HCEC 1CT (cell line): ENCODE data around the gene FAM53A.

Experiments
- DNase-seq: peaks from one replicate; pipeline ENCODE4 v3.0.0-alpha.2; 2017

The FAM53A gene

DNA sequence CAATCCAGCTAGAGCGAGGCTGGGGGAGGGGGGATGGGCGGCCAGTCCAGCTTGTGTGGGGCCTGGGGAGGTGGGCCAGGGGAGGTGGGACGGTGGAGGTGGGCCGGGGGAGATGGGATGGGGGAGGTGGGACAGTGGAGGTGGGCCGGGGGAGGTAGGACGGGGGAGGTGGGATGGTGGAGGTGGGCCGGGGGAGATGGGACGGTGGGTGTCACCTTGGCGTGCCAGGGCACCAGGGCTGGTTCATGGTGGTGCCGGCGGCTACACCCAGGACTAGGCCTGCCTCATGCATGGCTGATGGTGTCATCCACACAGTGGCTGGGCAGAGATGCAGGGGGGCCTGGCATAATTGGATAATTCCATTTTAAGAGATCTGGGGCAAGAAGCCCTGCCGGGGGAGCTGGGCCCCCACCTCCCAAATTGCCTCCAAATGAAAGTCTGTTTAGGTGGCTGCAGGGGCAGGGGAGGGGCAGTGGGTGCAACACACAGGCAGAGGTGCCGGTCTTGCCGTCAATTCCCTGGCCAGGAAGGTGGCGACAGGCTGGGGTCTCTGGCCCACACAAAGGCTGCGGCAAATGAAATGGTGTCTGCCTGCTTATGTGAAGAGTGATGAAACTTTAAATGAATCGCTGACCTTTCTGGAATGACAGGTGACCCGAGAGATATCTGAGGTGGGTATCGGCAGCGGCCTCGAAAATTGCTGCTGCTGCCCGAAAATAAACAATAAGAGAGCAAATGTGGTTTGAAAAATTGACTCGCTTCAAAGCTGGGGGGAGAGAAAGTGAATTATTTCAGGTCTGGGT, 82.1 kb downstream of the FAM53A start:
- DNase-seq = no peak

DNA sequence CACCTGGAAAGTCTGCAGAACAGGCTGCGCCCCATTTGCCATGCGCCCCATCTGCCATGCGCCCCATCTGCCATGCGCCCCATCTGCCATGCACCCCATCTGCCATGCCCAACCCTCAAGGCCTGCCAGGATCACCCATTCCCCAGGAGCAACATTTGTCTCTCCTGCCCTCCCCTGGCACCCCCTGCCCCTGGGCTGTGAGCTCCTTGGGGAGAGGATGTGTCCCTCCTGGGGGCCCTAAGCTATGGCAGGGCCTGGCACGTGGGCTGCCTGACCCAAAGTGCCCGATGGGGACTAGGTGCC, 82.6 kb downstream of the FAM53A start:
- DNase-seq = no peak

DNA sequence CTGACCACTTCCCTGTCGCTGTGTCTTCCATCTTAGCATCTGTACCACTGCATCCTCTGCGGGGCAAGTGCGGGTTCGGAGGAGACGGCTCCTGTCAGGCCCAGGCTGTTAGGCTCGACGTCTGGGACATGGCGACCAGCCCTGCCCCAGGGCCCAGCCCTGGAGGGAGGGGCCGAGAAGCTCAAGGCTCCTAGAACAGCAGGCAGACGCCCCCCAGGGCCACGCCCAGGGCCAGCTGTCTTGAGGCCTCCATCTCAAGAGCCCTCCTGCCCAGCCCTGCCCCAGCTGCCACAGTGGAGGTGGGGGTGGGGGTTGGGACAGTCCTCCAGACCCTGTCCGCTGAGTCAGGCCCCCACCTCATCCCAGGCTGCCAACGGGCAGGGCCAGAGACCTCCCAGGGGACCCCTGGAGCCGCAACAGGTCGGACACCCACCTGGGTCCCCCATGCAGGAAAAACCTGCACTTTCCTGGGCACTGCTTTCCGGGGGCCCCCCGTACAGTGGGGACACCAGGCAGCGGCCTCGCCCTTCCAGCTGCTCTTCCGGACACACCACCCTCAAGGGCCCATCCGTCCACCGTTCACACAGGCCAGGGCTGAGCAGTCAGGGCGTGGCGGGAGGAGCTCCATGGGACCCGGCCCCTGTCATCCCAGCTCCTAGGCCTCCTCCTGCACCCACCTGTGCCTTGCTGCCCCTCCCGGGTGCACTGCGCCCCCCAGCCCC, 83.1 kb downstream of the FAM53A start:
- no peak for DNase-seq

DNA sequence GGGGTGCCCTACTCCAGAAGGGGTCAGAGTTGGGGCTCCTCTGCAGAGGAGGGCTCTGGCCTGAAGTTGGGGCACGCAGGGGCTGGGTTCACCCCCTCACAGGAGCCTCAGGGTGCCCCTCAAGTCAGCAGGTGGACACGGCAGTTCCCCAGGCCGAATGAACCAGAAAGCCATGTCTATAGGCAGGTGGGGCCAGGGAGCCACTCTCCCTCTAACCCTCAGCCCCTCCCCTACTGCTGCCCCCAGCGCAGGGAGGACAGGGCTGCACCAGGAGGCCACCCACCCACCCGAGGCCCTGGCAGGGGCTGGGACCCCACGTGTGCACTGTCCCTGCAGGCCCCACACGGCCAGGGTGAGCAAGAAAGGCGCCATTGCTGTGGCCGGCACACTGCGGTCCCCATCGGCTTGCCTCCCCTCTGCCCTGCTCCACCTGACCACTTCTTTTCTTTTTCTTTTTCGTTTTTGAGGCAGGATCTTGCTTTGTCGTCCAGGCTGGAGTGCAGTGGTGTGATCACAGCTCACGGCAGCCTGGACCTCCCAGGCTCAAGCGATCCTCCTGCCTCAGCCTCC, 83.8 kb downstream of the FAM53A start:
- no peak for DNase-seq

DNA sequence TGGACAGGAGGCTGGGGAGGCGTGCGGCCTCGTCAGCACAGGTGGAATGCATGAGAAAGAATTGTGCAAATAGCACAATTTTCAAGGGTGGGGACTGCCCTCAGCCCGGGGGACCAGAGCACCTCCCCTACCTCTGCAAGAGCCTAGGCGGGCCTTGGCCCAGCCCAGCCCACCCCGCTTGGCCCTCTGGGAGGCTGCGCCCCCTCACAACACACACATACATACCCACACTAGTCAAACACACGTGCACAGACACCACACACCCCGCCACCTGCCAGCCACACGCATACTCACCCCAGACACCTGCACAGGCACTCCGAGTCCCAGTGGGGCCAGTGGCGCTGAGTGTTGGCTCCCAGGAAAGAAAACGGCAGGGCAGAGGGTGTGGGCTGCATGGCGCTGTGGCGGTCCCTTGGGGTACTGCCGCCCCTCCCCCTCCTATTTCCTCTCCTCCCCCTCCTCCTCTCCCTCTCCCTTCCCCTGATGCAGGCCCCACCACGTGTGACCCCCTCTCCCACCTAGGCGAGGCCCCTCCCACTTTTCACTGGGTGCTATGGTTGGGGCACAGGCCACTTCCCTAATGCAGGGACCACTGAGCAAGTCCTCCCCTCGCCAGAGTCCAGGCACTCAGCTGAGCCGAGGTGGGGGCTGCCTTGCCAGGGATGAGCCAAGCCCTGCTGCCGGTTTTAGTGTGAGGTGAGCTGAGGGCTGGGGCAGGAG, 84.5 kb downstream of the FAM53A start:
- no peak for DNase-seq

DNA sequence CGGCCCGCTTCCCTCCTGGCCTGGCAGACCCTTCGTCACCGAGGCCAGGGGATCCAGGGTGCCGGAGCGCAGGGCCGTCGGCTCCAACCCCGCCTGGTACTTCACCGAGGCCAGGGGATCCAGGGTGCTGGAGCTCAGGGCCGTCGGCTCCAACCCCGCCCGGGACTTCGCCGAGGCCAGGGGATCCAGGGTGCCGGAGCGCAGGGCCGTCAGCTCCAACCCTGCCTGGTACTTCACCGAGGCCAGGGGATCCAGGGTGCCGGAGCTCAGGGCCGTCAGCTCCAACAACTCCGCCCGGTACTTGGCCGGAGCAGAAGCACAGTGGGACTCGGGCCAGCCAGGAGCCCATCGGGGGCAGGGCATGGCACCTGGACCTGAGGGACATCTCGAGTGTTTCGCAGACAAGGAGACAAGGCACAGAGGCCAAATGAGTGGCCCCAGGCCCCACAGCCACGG, 85.1 kb downstream of the FAM53A start:
- no peak for DNase-seq

DNA sequence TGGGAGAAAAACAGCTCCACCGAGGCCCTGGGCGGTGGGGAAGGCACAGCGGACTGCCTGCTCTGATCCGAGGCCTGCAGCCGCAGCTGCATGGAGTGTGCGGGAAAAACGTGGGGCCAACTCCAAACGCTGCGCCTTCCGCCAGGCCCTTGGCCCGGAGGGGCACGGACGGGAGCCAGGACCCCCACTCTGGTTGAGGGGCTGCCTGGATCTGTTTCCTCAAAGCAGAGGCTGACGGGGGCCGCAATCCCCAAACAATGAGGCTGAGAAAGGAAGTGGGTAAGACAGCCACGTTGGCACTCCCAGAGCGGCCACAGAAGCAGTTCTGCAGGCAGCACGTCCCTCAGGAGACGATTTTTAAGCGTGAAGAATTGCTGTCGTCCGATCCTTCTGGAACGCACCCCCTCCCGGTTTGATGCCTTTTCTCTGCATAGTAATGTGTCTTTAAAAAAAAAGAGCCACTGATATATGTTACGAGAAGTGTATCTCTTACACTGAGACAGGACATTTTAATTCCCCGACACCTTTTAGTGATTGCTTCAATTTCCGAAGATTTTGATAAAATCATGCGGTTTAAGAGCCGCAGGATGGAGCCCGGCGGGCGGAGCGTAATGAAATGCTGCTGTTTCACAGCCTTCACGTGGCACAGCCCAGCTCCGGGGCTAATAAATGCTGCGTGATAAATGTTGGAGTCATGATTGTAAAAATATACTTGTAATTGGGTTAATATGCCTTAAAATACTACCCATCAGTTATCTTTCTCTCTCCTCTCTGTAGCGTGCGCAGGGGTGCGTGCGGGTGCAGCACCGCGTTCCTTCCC, 85.7 kb downstream of the FAM53A start:
- DNase-seq = no peak

DNA sequence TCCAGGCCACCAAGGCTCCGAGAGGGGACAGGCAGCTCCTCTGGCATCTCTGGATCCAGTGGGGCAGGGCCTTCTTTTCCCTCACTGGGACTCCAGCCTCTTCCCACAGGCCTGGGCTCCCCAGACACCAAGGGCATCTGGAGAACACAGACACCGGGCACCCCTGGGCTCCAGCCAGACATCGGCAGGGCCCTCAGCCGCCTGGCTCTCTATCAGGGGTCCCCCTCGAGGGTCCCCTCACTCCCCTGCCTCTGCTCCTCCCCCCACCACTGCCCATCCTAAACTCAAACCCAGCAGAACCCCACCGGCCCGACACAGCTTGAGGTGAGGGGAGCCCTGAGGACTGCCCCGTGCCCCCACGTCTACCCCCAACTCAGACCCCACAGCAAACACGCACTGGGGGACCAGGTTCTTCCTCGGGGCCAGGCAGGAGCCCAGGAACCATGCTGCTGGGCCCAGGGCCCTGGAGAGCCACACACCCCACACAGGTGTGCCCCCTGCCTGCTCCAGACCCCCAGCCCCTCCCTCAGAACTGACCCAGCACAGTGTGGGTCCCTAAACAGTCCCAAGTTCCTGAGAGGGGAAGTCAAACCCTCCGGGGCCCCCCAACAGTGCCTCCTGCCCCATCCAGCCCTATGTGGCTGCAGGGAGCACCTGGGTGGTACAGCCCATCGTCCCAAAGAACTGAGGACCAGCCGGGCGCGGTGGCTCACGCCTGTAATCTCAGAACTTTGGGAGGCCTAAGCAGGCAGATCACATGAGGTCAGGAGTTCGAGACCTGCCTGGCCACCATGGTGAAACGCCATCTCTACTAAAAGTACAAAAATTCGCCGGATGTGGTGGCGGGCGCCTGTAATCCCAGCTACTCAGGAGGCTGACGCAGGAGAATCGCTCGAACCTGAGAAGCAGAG, 86.8 kb downstream of the FAM53A start:
- DNase-seq = no peak

DNA sequence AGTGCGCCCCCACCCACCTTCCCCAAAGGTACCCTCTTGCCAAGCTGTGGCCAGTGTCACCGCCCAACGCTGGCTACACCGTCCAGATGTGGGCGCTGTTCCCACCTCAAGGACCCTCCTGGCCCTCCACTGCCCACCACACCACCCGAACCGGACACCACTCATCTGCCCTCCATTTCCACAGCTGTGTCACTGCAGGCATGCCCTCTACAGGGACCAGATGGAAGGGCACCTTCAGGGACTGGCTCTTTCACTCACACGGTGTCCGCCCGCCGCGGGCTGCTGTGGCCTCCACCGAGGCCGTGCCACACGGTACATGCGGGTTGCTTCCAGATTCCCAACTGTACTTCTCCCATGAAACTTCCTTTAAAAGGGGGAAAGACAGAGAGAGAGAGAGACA, 87.7 kb downstream of the FAM53A start:
- no peak for DNase-seq

DNA sequence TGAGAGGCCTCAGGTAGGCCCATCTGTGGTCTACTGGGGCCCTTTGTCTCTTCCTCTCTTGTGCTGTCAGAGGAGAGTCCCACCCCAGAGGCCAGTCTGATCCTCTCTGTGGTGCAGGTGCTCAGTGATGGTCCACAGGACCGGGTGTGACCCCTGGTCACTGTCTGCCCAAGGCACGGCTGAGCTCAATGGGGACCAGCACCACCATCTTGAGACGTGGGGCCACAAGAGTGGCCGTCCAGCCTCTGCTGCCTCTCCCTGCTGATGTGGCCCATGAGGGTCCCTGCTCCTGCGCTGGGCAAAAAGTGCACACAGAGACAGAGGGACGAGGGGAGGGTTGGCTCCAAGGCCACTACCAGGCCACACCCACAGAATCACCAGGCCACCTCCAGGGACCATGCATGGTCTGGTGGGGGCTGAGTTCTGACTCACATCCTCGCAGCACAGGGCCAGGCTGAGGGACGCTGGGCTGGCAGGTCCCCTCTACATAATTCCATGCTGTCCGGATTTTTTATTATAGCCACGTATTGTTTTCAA, 88.3 kb downstream of the FAM53A start:
- DNase-seq = no peak

DNA sequence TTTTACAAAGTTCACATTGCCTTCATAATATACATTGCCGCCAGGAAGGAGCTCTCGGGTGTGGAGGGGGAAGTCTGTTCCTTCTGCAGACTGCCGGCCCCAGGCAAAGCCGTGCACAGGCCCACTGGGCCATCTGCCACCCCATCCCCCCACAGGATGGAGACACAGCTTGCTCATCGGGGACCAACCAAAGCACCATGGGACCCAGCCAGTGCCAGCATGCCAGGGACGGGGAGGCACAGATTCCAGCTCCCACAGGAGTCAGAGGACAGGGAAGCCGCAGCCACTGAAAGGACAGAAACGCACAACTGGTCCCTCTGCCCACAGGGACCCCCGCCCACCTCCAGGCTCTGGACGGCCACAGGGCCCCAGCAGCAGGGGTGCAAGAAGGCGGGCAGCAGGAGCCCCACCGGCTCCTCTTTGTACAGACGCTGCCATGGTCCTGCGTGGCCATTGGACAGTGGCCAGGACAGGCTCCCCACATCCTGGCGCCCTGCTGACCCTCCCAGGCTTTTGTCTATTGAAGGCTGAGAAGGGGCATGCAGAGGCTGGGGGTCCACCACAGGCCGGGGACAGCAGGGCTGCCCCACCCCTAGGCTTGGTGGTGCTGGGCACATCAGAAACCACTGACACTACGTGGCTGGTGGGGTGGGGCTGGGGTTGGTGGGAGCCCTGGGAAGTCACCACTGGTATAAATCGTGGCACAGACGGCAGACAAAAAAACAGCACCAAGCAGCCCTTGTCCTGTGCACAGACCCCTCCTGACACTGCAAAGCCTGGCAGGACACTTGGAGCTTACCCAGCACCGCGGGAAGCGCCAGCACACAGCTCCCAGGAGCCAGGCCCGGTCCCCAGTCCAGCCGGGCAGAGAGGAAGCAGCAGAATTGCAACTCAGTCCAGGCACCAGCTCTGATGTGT, 89.0 kb downstream of the FAM53A start:
- DNase-seq = no peak

DNA sequence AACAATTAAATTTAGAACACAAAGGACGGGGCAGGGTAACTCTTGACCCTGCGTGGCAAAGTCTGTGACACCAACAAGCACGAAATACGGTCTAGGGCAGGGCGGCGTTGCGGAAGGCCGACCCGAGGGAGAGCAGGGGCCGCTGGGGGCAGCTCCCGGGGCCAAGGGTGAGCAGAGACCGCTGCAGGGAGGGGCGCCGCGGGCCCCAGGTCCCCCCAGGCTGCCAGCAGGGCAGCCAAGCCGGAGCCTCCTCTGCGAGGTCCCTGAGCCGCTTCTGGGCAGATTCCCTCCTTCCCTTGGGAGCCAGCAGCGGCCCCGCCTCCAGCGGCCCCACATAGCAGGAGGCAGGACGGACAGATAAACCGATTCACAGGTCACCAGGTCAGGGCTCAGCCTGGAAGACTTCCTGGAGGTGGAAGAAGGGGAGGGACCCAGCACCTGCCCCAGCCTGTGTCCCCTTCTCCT, 90.2 kb downstream of the FAM53A start:
- DNase-seq = no peak

DNA sequence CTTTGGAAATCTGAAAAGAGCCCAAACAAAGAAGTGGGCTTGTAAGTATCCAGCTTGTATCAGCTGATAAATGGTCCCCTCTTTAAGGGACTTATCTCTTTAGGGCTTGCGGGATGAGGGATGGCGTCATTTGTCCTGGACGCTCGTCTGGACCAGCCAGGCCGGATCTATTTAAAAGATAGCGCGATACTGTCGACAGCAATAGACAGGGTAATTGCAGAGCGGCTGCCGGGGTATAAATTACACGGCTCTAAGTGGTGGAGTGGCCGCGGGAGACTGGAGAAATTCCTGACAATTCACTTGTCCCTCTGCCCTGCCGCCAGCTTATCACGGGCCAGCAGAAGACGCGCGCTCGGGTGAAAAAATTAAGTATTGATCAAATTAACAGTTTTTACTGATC, 90.7 kb downstream of the FAM53A start:
- no peak for DNase-seq

DNA sequence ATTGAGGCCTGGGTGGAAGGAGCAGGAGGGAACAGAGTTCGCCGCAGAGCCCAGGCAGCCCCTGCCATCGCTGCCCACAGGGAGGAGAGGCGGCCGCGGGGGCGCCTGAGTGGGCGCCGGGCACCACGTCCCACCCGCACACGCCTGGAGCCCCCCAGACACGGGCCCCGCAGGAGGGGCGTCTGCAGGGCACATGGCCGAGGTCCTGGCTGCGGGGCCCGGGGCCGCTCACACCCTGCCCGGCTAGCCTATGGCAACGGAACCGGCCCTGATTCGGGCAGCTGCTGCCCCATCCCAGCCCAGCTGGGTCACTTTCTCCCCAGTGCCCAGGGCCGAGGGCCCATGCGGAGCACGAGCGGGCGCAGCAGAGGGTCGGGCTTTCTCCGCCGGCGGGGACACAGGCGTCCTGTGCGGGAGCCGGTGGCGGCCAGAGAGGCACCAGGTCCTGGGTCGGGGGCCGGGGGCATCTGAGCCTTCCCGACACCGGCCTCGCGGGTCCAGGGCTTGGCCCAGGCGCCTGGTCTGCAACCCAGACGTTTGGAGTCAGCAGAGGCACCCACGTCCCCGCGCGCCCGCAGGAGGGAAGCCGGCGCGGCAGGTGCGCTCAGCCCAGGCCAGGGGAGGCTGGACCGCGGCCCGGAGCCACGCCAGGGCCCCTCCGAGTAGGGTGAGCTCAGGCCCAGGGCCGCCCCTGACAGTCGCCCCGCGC, 91.2 kb downstream of the FAM53A start:
- DNase-seq = no peak

DNA sequence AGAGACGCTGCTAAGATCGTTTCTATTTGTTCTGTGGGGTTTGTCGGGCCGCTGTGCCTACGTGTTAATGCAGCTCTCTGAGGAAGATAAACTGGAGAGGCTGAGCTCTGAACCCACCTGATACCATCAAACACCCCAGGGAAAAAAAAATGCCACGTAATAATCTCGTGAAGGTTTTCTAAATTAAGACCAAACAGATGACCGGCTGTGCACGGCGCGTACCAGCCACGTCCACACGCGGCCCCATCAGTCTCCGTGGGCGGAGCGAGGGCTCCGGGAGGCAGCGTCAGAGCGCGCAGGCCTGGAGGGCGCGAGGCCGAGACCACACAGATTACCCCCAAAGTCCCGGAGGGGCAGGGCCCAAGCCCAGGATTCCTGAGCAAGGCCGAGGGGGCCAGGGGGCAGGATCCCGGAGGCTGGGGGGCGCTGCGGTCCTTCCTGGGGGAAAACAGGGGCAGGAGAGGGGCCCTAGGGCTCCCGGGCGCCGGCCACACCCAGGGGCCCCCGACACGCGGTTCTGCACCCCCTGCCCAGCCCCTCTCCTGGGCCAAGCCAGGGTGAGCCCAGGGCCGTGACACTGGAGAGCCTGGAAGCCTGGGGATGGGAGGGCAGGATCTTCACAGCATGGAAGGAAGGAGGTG, 91.9 kb downstream of the FAM53A start:
- no peak for DNase-seq

DNA sequence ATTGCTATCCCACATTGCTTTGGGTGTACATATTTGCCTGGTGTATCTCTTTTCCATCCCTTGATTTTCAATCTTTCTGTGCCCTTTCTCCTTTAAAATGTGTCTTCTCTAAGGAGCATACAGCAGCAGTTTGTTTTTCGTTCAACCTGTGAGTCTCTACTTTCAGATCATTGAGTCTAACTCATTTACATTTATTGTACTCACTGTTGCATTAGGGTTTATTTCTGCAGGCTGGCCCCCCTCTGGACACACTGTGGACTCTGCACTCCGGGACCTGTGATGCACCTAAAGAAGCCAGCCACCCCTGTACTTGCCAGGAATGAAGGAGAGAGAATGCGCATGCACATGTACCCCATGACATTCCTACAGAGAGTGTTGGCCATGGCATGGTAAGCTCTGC, 93.0 kb downstream of the FAM53A start:
- no peak for DNase-seq

DNA sequence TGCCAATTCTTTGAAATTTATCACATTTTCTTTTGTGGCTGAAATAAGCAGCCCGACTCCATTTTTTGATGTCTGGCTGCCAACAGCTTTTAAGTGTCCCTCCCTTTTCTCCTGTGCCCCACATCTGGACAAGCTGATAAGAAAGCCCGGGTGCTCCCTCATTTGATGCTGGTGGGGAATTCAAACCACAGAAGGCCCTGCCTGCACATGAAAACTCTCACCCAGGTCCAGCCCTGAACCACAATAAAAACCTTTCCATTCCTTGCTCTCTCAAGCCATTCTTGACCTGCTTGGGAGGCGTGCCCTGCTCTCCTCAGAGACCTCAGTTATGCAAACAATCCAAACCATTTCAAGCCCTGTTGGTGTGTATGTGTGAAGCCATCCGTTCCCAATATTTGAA, 93.9 kb downstream of the FAM53A start:
- DNase-seq = no peak
